ENCODE measurements around the gene APMAP.

APMAP gene

GRCh38 chr20:24980291-24981053 lies 12.1 kb downstream of the APMAP start:
- Histone ChIP-seq H3K27me3 (ENCODE audit: control insufficient read depth, insufficient read depth, low read length) (no peaks in the 10 kb centered on the region), H3K4me1 (ENCODE audit: control insufficient read depth, low read depth, low read length) (no peaks in the 10 kb centered on the region), H3K9me3 (ENCODE audit: control insufficient read depth, low read depth, low read length) (peaks cover 5% of the 10 kb centered on the region), H3K9ac (ENCODE audit: low read length) (no peak overlapping the region), H3K36me3 (ENCODE audit: control insufficient read depth, low read depth, low read length) (peaks cover 23% of the 10 kb centered on the region), H3K4me3 (ENCODE audit: low read length) (no peak overlapping the region), H3K27ac (ENCODE audit: low read length) (no peak overlapping the region)

- Histone ChIP-seq H3K4me1 (ENCODE audit: control insufficient read depth, low read depth, low read length) (no peaks in the 10 kb centered on the region), H3K9me3 (ENCODE audit: control insufficient read depth, low read depth, low read length) (peaks cover 5% of the 10 kb centered on the region), H3K27ac (ENCODE audit: low read length) (no peak overlapping the region), H3K36me3 (ENCODE audit: control insufficient read depth, low read depth, low read length) (peaks cover 23% of the 10 kb centered on the region), H3K9ac (ENCODE audit: low read length) (no peak overlapping the region), H3K27me3 (ENCODE audit: control insufficient read depth, insufficient read depth, low read length) (no peaks in the 10 kb centered on the region), H3K4me3 (ENCODE audit: low read length) (no peak overlapping the region)
Measured at GRCh38 chr20:24979036-24979960, 13.3 kb downstream of the APMAP start.

- no peak overlapping the region for H3K27ac ChIP-seq (ENCODE audit: low read length)
- no peak overlapping the region for H3K4me3 ChIP-seq (ENCODE audit: low read length)
- H3K9ac ChIP-seq (ENCODE audit: low read length), result no peak overlapping the region
- peaks cover 20% of the 10 kb centered on the region for H3K36me3 ChIP-seq (ENCODE audit: control insufficient read depth, low read depth, low read length)
- no peaks in the 10 kb centered on the region for H3K27me3 ChIP-seq (ENCODE audit: control insufficient read depth, insufficient read depth, low read length)
- H3K9me3 ChIP-seq (ENCODE audit: control insufficient read depth, low read depth, low read length), result peaks cover 5% of the 10 kb centered on the region
- no peaks in the 10 kb centered on the region for H3K4me1 ChIP-seq (ENCODE audit: control insufficient read depth, low read depth, low read length)
Measured at GRCh38 chr20:24978513-24978912, 14.0 kb downstream of the APMAP start.

DNA sequence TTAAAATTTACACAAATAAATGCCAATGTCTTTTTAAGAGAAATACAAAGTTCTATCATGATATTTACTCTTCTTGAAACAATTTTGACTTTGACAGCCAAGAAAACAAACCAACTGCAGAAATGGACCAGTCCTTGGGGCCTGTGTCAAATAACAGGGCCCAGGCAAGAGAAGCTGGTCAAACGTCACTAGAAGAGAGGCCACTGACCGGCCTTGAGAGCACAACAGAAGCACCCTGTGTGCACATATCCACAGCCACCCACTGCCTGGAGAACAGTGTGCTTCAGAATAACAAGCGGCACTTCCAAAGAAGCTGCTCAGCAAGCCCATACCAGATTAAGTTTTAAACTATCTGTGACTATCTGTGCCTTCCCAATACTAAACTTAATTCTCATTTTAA lies 14.8 kb downstream of the APMAP start:
- H3K4me3 ChIP-seq (ENCODE audit: low read length), result no peak overlapping the region
- H3K36me3 ChIP-seq (ENCODE audit: control insufficient read depth, low read depth, low read length), result peaks cover 26% of the 10 kb centered on the region
- H3K9ac ChIP-seq (ENCODE audit: low read length), result no peak overlapping the region
- H3K9me3 ChIP-seq (ENCODE audit: control insufficient read depth, low read depth, low read length), result peaks cover 5% of the 10 kb centered on the region
- no peaks in the 10 kb centered on the region for H3K4me1 ChIP-seq (ENCODE audit: control insufficient read depth, low read depth, low read length)
- H3K27ac ChIP-seq (ENCODE audit: low read length), result no peak overlapping the region
- H3K27me3 ChIP-seq (ENCODE audit: control insufficient read depth, insufficient read depth, low read length), result no peaks in the 10 kb centered on the region

DNA sequence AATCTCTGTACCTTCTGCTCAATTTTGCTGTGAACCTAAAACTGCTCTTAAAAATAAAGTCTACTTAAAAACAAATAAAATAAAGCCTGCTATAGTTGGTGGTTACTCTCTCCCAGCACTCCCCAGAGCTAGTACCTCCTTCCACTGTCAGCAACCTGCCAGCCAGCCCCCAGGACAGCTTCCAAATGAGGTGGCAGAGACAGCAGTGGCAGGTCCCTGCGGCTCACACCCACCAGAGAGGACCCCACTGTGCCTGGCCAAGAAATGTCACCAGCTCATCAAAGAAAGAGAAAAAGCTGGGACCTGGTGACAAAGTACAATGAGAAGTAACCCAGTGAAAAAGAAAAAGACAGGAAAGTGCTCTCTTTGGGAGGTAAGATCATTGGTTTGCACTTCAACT lies 15.2 kb downstream of the APMAP start:
- no peaks in the 10 kb centered on the region for H3K4me1 ChIP-seq (ENCODE audit: control insufficient read depth, low read depth, low read length)
- H3K36me3 ChIP-seq (ENCODE audit: control insufficient read depth, low read depth, low read length), result peaks cover 30% of the 10 kb centered on the region
- H3K27me3 ChIP-seq (ENCODE audit: control insufficient read depth, insufficient read depth, low read length), result no peaks in the 10 kb centered on the region
- H3K4me3 ChIP-seq (ENCODE audit: low read length), result no peak overlapping the region
- peaks cover 5% of the 10 kb centered on the region for H3K9me3 ChIP-seq (ENCODE audit: control insufficient read depth, low read depth, low read length)
- H3K27ac ChIP-seq (ENCODE audit: low read length), result no peak overlapping the region
- no peak overlapping the region for H3K9ac ChIP-seq (ENCODE audit: low read length)

GRCh38 chr20:24972341-24972740 lies 20.2 kb downstream of the APMAP start:
- Histone ChIP-seq H3K36me3 (ENCODE audit: control insufficient read depth, low read depth, low read length) (peaks cover 51% of the 10 kb centered on the region), H3K27me3 (ENCODE audit: control insufficient read depth, insufficient read depth, low read length) (no peaks in the 10 kb centered on the region), H3K4me1 (ENCODE audit: control insufficient read depth, low read depth, low read length) (no peaks in the 10 kb centered on the region), H3K9ac (ENCODE audit: low read length) (no peak overlapping the region), H3K27ac (ENCODE audit: low read length) (no peak overlapping the region), H3K4me3 (ENCODE audit: low read length) (no peak overlapping the region), H3K9me3 (ENCODE audit: control insufficient read depth, low read depth, low read length) (peaks cover 5% of the 10 kb centered on the region)

DNA sequence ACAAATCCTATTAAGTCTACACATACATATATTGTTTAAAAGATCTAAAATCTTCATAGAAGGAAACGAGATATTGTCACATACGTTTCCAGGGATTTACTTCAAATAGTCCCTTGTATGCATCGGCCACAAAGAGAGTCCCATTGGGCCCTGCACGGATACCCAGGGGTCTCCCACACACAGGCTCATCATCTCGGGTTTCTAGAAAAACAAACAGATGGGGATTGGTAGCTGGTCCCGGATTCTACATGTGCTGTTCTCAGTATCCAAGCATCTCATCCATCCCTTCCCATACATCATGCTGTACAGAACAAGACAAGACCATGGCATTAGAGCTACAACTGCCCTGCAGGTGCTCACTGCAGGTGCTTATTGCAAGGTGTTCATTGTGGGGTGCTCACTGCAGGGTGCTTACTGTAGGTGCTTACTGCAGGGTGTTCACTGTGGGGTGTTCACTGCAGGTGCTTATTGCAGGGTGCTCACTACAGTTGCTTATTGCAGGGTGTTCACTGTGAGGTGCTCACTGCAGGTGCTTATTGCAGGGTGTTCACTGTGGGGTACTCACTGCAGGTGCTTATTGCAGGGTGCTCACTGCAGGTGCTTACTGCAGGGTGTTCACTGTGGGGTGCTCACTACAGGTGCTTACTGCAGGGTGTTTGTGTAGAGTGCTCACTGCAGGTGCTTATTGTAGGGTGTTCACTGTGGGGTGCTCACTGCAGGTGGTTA lies 21.0 kb downstream of the APMAP start:
- no peak overlapping the region for H3K4me3 ChIP-seq (ENCODE audit: low read length)
- no peaks in the 10 kb centered on the region for H3K27me3 ChIP-seq (ENCODE audit: control insufficient read depth, insufficient read depth, low read length)
- H3K36me3 ChIP-seq (ENCODE audit: control insufficient read depth, low read depth, low read length), result peaks cover 47% of the 10 kb centered on the region
- H3K9me3 ChIP-seq (ENCODE audit: control insufficient read depth, low read depth, low read length), result peaks cover under 1% of the 10 kb centered on the region
- H3K9ac ChIP-seq (ENCODE audit: low read length), result no peak overlapping the region
- H3K27ac ChIP-seq (ENCODE audit: low read length), result no peak overlapping the region
- H3K4me1 ChIP-seq (ENCODE audit: control insufficient read depth, low read depth, low read length), result no peaks in the 10 kb centered on the region

DNA sequence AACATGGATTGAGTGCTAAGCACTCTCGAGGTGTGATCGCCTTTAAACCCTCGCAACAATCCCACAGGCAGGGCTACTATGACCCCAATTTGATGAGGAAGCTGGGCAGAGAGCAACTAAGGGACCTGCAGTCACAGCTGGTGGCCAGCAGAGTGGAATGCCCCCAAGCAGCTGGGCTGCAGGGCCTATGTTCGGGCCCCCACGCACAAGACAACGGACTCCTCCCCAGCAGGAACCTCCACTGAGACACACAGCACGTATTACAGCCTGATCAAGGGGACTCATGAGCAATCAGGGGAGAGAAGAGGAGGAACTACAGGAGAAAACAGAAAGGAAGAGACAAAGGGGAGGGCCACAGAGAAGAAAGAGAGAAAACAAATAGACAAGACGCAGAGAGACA lies 21.8 kb downstream of the APMAP start:
- H3K4me1 ChIP-seq (ENCODE audit: control insufficient read depth, low read depth, low read length), result no peaks in the 10 kb centered on the region
- no peak overlapping the region for H3K9ac ChIP-seq (ENCODE audit: low read length)

DNA sequence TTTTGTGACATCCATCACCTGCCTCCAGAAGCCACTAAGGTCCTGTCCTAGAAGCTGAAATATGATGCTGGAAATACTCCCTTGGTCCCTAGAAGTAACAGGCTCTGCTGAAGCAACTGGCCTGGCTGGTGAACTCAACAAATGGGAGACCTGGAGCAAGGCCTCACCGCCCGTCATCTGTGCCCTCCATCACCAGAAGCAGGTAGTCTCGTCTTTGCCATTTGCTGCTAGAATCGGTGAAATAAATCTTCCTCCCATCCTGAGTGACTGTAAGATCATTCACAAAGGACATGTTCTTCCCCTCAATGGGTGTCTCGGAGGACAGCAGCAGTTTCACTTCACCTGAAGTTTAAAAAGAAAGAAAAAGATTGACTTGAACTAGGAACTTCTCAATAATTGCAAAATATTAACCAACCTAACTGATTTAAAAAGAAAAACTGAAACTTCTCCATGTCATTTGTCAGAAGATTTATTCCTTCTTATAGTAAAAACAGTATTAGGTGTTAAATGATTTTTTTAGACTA lies 22.5 kb downstream of the APMAP start:
- Histone ChIP-seq H3K9ac (ENCODE audit: low read length) (no peak overlapping the region), H3K4me3 (ENCODE audit: low read length) (no peak overlapping the region), H3K27me3 (ENCODE audit: control insufficient read depth, insufficient read depth, low read length) (no peaks in the 10 kb centered on the region), H3K36me3 (ENCODE audit: control insufficient read depth, low read depth, low read length) (peaks cover 52% of the 10 kb centered on the region), H3K9me3 (ENCODE audit: control insufficient read depth, low read depth, low read length) (no peaks in the 10 kb centered on the region), H3K4me1 (ENCODE audit: control insufficient read depth, low read depth, low read length) (no peaks in the 10 kb centered on the region), H3K27ac (ENCODE audit: low read length) (no peak overlapping the region)

More for the DNA sequence above, 21.8 kb downstream of the APMAP start:
- Histone ChIP-seq H3K4me3 (ENCODE audit: low read length) (no peak overlapping the region), H3K9me3 (ENCODE audit: control insufficient read depth, low read depth, low read length) (no peaks in the 10 kb centered on the region), H3K27me3 (ENCODE audit: control insufficient read depth, insufficient read depth, low read length) (no peaks in the 10 kb centered on the region), H3K36me3 (ENCODE audit: control insufficient read depth, low read depth, low read length) (peaks cover 49% of the 10 kb centered on the region), H3K27ac (ENCODE audit: low read length) (no peak overlapping the region)

- Histone ChIP-seq H3K9ac (ENCODE audit: low read length) (no peak overlapping the region), H3K36me3 (ENCODE audit: control insufficient read depth, low read depth, low read length) (peaks cover 54% of the 10 kb centered on the region), H3K4me3 (ENCODE audit: low read length) (no peak overlapping the region), H3K27ac (ENCODE audit: low read length) (no peak overlapping the region), H3K9me3 (ENCODE audit: control insufficient read depth, low read depth, low read length) (no peaks in the 10 kb centered on the region), H3K4me1 (ENCODE audit: control insufficient read depth, low read depth, low read length) (no peaks in the 10 kb centered on the region), H3K27me3 (ENCODE audit: control insufficient read depth, insufficient read depth, low read length) (no peaks in the 10 kb centered on the region)
Measured at GRCh38 chr20:24969186-24970029, 23.1 kb downstream of the APMAP start.
